ENCODE results near the gene GSK3A.

- no peak for TF ChIP-seq CTCF (IDR thresholded peaks at IDR 0.05; ENCODE audit: low read length)
- no peak for TF ChIP-seq EZH2 (optimal IDR thresholded peaks at IDR 0.05; ENCODE audit: low read depth, low read length)
Observed at GRCh38 chr19:42281827-42282762, 39.7 kb upstream of the GSK3A start.

Measured in MM.1S (cell line).